IMR-90 (cell line): ENCODE results near the gene GMPPA. TPM values are rescaled to one million over a fixed set of nuclear protein-coding genes. Genes with fewer than 3 reads are reported as not detected.

Experiments
- ATAC-seq: fragments of 200-7000 bp; cut with Tn5 transposase; 2 replicates; pipeline ENCODE4 v1.9.1; 2020; ENCODE audit warnings: low read depth, mild to moderate bottlenecking, moderate library complexity
- BruUV-seq: library from RNA; stranded (reverse); fragments of 400-500 nt; replicated peaks from 2 replicates; lab custom pipeline; 2021; lab: Mats Ljungman, UMichigan
- CTCF ChIA-PET: fragments of 300-600 bp; formaldehyde crosslinking; extraction: SDS; loops from one replicate; lab custom pipeline; 2021; ENCODE audit warnings: antibody characterized with exemption; lab: Yijun Ruan, JAX
- POLR2A ChIA-PET: fragments of 300-600 bp; sonication (Branson Sonifier 250); formaldehyde crosslinking; loops from one replicate; lab custom pipeline; 2022; ENCODE audit warnings: antibody characterized with exemption; ENCODE audit not compliant: unreplicated experiment; lab: Charles Lee
- DNase-seq: peaks from one replicate; pipeline ENCODE4 v3.0.0; 2013
- H2AFZ ChIP-seq: replicated peaks from 2 replicates; pipeline ENCODE3; 2013; ENCODE audit warnings: low read length, mild to moderate bottlenecking; ENCODE audit not compliant: poor library complexity
- H2AK5ac ChIP-seq: 2 replicates; pipeline ENCODE4 v1.6.1; 2013; ENCODE audit warnings: low read depth, low read length, inconsistent platforms
- H2AK9ac ChIP-seq: replicated peaks from 2 replicates; pipeline ENCODE3; 2013; ENCODE audit warnings: mild to moderate bottlenecking, low read depth, low read length, moderate library complexity; ENCODE audit not compliant: poor library complexity
- H2BK120ac ChIP-seq: 2 replicates; pipeline ENCODE4 v1.6.1; 2013; ENCODE audit warnings: low read depth, low read length, inconsistent platforms
- H2BK15ac ChIP-seq: 3 replicates; pipeline ENCODE4 v1.6.1; 2013; ENCODE audit warnings: low read depth, low read length, inconsistent platforms
- H2BK20ac ChIP-seq: 2 replicates; pipeline ENCODE4 v1.6.1; 2013; ENCODE audit warnings: low read depth, mild to moderate bottlenecking, inconsistent platforms, low read length, moderate library complexity
- H2BK5ac ChIP-seq: 2 replicates; pipeline ENCODE4 v1.6.1; 2013; ENCODE audit warnings: mild to moderate bottlenecking, low read depth, low read length, inconsistent platforms; ENCODE audit not compliant: poor library complexity, severe bottlenecking
- H3K14ac ChIP-seq: replicated peaks from 2 replicates; pipeline ENCODE4 v1.6.1; 2013; ENCODE audit warnings: low read depth, low read length, inconsistent platforms
- H3K18ac ChIP-seq: 2 replicates; pipeline ENCODE4 v1.6.1; 2013; ENCODE audit warnings: low read depth, low read length, control low read depth
- H3K23ac ChIP-seq: 2 replicates; pipeline ENCODE4 v1.6.1; 2013; ENCODE audit warnings: low read depth, low read length, inconsistent platforms
- H3K27ac ChIP-seq: 2 replicates; pipeline ENCODE4 v1.5.1; 2013; ENCODE audit warnings: mild to moderate bottlenecking, control low read depth, low read length; ENCODE audit not compliant: insufficient read depth
- H3K27me3 ChIP-seq: 2 replicates; pipeline ENCODE4 v1.6.1; 2013; ENCODE audit warnings: low read length; ENCODE audit not compliant: control insufficient read depth, insufficient read depth
- H3K36me3 ChIP-seq: 2 replicates; pipeline ENCODE4 v1.6.1; 2013; ENCODE audit warnings: low read length, mixed read lengths; ENCODE audit not compliant: control insufficient read depth, insufficient read depth
- H3K4ac ChIP-seq: 2 replicates; pipeline ENCODE4 v1.6.1; 2013; ENCODE audit warnings: low read depth, low read length, inconsistent platforms
- H3K4me1 ChIP-seq: 2 replicates; pipeline ENCODE4 v1.6.1; 2013; ENCODE audit warnings: low read length, mixed read lengths; ENCODE audit not compliant: control insufficient read depth, insufficient read depth
- H3K4me2 ChIP-seq: 2 replicates; pipeline ENCODE4 v1.6.1; 2013; ENCODE audit warnings: low read depth, mild to moderate bottlenecking, control low read depth, low read length, moderate library complexity
- H3K4me3 ChIP-seq: 2 replicates; pipeline ENCODE4 v1.5.1; 2013; ENCODE audit warnings: low read depth, mild to moderate bottlenecking, control low read depth, low read length, moderate library complexity; ENCODE audit not compliant: insufficient read depth
- H3K56ac ChIP-seq: 2 replicates; pipeline ENCODE4 v1.6.1; 2013; ENCODE audit warnings: low read length, inconsistent platforms; ENCODE audit not compliant: insufficient read depth; ENCODE audit errors: extremely low read depth
- H3K79me1 ChIP-seq, 2 experiments: 2 replicates each; pipeline ENCODE4 v1.6.1; 2013; ENCODE audit warnings: low read length in 2 of 2, inconsistent platforms in 1 of 2, low read depth in 1 of 2
- H3K9ac ChIP-seq: 2 replicates; pipeline ENCODE4 v1.6.1; 2013; ENCODE audit warnings: low read depth, low read length, control low read depth
- H3K9me1 ChIP-seq: 2 replicates; pipeline ENCODE4 v1.6.1; 2013; ENCODE audit warnings: low read length, inconsistent platforms; ENCODE audit not compliant: insufficient read depth
- H3K9me3 ChIP-seq: 2 replicates; pipeline ENCODE4 v1.6.1; 2013; ENCODE audit warnings: low read length; ENCODE audit not compliant: control insufficient read depth, insufficient read depth
- H4K20me1 ChIP-seq: 2 replicates; pipeline ENCODE4 v1.6.1; 2013; ENCODE audit warnings: low read length, inconsistent platforms; ENCODE audit not compliant: insufficient read depth
- H4K5ac ChIP-seq: 2 replicates; pipeline ENCODE4 v1.6.1; 2013; ENCODE audit warnings: mild to moderate bottlenecking, low read depth, low read length, control low read depth
- H4K8ac ChIP-seq, 2 experiments: 2 replicates each; pipeline ENCODE4 v1.6.1; 2013; ENCODE audit warnings: low read depth in 2 of 2, low read length in 2 of 2, control low read depth in 1 of 2, inconsistent platforms in 1 of 2
- H4K91ac ChIP-seq: 2 replicates; pipeline ENCODE4 v1.6.1; 2013; ENCODE audit warnings: low read depth, low read length, inconsistent platforms; ENCODE audit not compliant: insufficient read depth
- CEBPB ChIP-seq: IDR thresholded peaks from 2 replicates; pipeline ENCODE4 v1.6.1; 2012; ENCODE audit warnings: low read depth, low read length, improper control_type of control experiment
- CHD1 ChIP-seq: IDR thresholded peaks from 2 replicates; pipeline ENCODE4 v1.6.1; 2012; ENCODE audit warnings: low read depth, low read length, improper control_type of control experiment
- ELK1 ChIP-seq: fragments of 150-350 bp; IDR thresholded peaks from 2 replicates; pipeline ENCODE4 v1.6.1; 2016; ENCODE audit warnings: low read depth, mild to moderate bottlenecking, low read length, moderate library complexity, borderline replicate concordance
- MAFK ChIP-seq: IDR thresholded peaks from 2 replicates; pipeline ENCODE4 v1.6.1; 2012; ENCODE audit warnings: low read depth, low read length, improper control_type of control experiment
- MAZ ChIP-seq: IDR thresholded peaks from 2 replicates; pipeline ENCODE4 v1.6.1; 2012; ENCODE audit warnings: low read depth, mild to moderate bottlenecking, low read length, improper control_type of control experiment, moderate library complexity, borderline replicate concordance
- MXI1 ChIP-seq: IDR thresholded peaks from 2 replicates; pipeline ENCODE4 v1.6.1; 2012; ENCODE audit warnings: low read depth, mild to moderate bottlenecking, low read length, moderate library complexity, borderline replicate concordance
- RCOR1 ChIP-seq: IDR thresholded peaks from 2 replicates; pipeline ENCODE4 v1.6.1; 2012; ENCODE audit warnings: mild to moderate bottlenecking, low read length, improper control_type of control experiment; ENCODE audit not compliant: insufficient replicate concordance
- SMC3 ChIP-seq: fragments of 150-350 bp; IDR thresholded peaks from 2 replicates; pipeline ENCODE4 v1.6.1; 2016; ENCODE audit warnings: low read depth, mild to moderate bottlenecking, antibody characterized with exemption, low read length, moderate library complexity
- WGBS, 2 experiments: methylation state at CpG; one replicate each; pipeline versions ENCODE4 v1.1.5 to v1.1.7; 2013; ENCODE audit warnings: missing lambda C conversion rate in 2 of 2; ENCODE audit not compliant: insufficient read length in 1 of 2; ENCODE audit errors: extremely low coverage in 2 of 2; 5-methylcytosine and 5-hydroxymethylcytosine counted together
- dilution Hi-C: fragments of 300-500 bp; cut with HindIII; formaldehyde crosslinking; loops from one replicate; pipeline ENCODE4 v1.14.3; 2018; ENCODE audit warnings: low sequenced_read_pairs; ENCODE audit not compliant: unreplicated experiment
- in situ Hi-C: fragments of 300-500 bp; cut with MboI; formaldehyde crosslinking; loops from 3 replicates; pipeline ENCODE4 v1.14.3; 2019; ENCODE audit warnings: low sequenced_read_pairs, inconsistent platforms, mixed read lengths
- intact Hi-C: fragments of 100-400 bp; cut with micrococcal nuclease; formaldehyde crosslinking; loops from 2 replicates; pipeline ENCODE4 v1.10.0; 2022
- polyA plus RNA-seq, 3 experiments: library from polyadenylated mRNA; depleted of rRNA; stranded (reverse); fragments of >200 nt; gene quantifications; 2 replicates each; pipeline ENCODE4 v1.2.3, GENCODE V29; 2012; ENCODE audit warnings: low replicate concordance in 1 of 3
- total RNA-seq: library from RNA; depleted of rRNA; stranded (reverse); fragments of >200 nt; gene quantifications from 2 replicates; pipeline ENCODE4 v1.2.3, GENCODE V29; 2012
- TF ChIP-seq, protein P1 (sequence below): conservative IDR thresholded peaks from 2 replicates; pipeline ENCODE4 v1.5.1; 2012; ENCODE audit warnings: mild to moderate bottlenecking, low read depth, low read length, improper control_type of control experiment

GMPPA gene
- total and polyA plus RNA-seq, 2 of the 4 experiments (the other 2 are of a cell fraction), result 103 to 134 TPM

DNA sequence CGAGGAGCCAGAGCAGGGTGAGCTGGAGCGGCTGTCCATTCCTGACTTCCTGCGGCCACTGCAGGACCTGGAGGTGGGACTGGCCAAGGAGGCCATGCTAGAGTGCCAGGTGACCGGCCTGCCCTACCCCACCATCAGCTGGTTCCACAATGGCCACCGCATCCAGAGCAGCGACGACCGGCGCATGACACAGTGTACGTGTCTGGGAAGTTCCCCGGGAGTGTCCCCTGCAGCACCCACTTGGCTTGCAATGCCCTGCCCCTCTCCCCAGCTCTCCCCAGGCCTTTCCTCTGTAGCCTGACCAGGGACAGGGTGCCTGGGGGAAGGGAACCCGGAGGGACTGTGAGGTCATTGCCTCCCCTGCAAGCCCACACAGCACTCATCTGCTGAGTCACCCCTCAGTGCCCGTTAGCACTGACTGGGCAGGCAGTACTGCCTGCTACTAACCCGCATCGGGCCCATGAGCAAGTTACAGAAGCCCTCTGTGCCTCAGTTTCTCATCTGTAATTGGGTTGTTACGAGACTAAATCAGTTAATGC, 29.4 kb upstream of the GMPPA start (continued):
- no peak for TF ChIP-seq MXI1

- H2BK120ac ChIP-seq, result no peak overlapping the region
- no peaks in the 10 kb centered on the region for H3K9me3 ChIP-seq
- no peak overlapping the region for H4K8ac ChIP-seq
- dilution Hi-C loops (no loop called here), in situ Hi-C loops (no loop called here), intact Hi-C loops (no loop called here)
- no peak for TF ChIP-seq MAFK
- TF ChIP-seq CHD1, result no peak
- TF ChIP-seq MXI1, result no peak
- TF ChIP-seq CEBPB, result no peak
- TF ChIP-seq, protein P1, sequence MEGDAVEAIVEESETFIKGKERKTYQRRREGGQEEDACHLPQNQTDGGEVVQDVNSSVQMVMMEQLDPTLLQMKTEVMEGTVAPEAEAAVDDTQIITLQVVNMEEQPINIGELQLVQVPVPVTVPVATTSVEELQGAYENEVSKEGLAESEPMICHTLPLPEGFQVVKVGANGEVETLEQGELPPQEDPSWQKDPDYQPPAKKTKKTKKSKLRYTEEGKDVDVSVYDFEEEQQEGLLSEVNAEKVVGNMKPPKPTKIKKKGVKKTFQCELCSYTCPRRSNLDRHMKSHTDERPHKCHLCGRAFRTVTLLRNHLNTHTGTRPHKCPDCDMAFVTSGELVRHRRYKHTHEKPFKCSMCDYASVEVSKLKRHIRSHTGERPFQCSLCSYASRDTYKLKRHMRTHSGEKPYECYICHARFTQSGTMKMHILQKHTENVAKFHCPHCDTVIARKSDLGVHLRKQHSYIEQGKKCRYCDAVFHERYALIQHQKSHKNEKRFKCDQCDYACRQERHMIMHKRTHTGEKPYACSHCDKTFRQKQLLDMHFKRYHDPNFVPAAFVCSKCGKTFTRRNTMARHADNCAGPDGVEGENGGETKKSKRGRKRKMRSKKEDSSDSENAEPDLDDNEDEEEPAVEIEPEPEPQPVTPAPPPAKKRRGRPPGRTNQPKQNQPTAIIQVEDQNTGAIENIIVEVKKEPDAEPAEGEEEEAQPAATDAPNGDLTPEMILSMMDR, result no peak
- TF ChIP-seq SMC3, result no peak
- TF ChIP-seq MAZ, result no peak
- TF ChIP-seq ELK1, result no peak
- no peak for TF ChIP-seq RCOR1
- ATAC-seq (no peak), DNase-seq (no peak)
- H3K14ac ChIP-seq, result no peak overlapping the region
- H3K27me3 ChIP-seq, result no peaks in the 10 kb centered on the region
- H3K18ac ChIP-seq, result no peak overlapping the region
- no peak overlapping the region for H3K4me3 ChIP-seq
- no peaks in the 10 kb centered on the region; a peak in 1 of 4 replicates for H3K79me1 ChIP-seq
- no peak overlapping the region for H3K4me2 ChIP-seq
- H3K4me1 ChIP-seq, result peaks cover 13% of the 10 kb centered on the region
- no CpG with 5 or more reads among the region's 4 CpGs for WGBS, 2 experiments
- no peaks in the 10 kb centered on the region; the same call in none of the 2 replicates for H4K20me1 ChIP-seq
- H3K56ac ChIP-seq, result no peak overlapping the region
- no peak overlapping the region for H3K23ac ChIP-seq
- H2BK5ac ChIP-seq, result no peak overlapping the region
- no peak overlapping the region for H3K9ac ChIP-seq
- ChIA-PET POLR2A (no interaction called here), CTCF (no interaction called here)
- H3K36me3 ChIP-seq, result peaks cover 65% of the 10 kb centered on the region; the same call in 1 of the 2 replicates
- H3K4ac ChIP-seq, result no peak overlapping the region
- no peak overlapping the region for H3K27ac ChIP-seq
- no peak overlapping the region for H4K5ac ChIP-seq
- no TSS peak for BruUV-seq
- no peak overlapping the region for H2BK15ac ChIP-seq
- H2AFZ ChIP-seq, result no peak overlapping the region
- H2AK9ac ChIP-seq, result no peak overlapping the region
- no peak overlapping the region for H2BK20ac ChIP-seq
- H4K91ac ChIP-seq, result no peak overlapping the region
- H3K9me1 ChIP-seq, result no peaks in the 10 kb centered on the region
- 0 out of 2 replicates have a peak overlapping the region, but pooled peaks have one; percentile 18 for H2AK5ac ChIP-seq
Observed at GRCh38 chr2:219470429-219470828, 28.3 kb upstream of the GMPPA start.
